ENCODE results near the gene HNRNPCL1. TPM values are rescaled to one million over a fixed set of nuclear protein-coding genes. Genes with fewer than 3 reads are reported as not detected.

The HNRNPCL1 gene
- total and polyA plus RNA-seq, 2 of the 4 experiments (the other 2 are of a cell fraction), result not detected

DNA sequence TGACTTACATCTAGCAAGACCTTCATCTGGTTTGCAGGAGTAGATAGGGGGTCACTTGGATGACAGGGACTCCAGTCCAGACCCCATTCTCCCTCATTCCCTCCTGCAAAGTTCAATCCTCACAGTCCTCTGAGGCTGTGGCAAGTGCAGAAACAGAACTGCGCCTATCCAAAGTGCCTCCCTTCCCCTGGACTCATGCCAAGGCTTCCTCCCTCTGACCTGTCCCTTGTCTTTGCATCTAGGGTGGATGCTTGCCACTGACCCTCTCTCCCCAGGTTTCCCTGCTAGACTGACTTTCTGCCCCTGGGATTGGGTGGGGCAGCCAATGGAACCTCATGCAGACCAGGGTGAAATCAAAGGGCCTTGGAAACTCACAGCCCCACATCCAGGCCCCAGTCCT lies 38.6 kb downstream of the HNRNPCL1 start:
- H4K91ac ChIP-seq (ENCODE audit: insufficient read depth, low read depth, low read length), result no peak overlapping the region
- H3K18ac ChIP-seq (ENCODE audit: low read depth, low read length), result no peak overlapping the region
- no peak overlapping the region for H3K4me2 ChIP-seq (ENCODE audit: low read depth, low read length)
- no peaks in the 10 kb centered on the region for H3K4me1 ChIP-seq (ENCODE audit: control insufficient read depth, insufficient read depth, low read length)
- no peak for DNase-seq
- H2BK120ac ChIP-seq (ENCODE audit: low read depth, low read length), result no peak overlapping the region
- TF ChIP-seq MXI1 (IDR thresholded peaks at IDR 0.05; ENCODE audit: borderline replicate concordance, low read depth, low read length), result no peak
- TF ChIP-seq, protein P1, sequence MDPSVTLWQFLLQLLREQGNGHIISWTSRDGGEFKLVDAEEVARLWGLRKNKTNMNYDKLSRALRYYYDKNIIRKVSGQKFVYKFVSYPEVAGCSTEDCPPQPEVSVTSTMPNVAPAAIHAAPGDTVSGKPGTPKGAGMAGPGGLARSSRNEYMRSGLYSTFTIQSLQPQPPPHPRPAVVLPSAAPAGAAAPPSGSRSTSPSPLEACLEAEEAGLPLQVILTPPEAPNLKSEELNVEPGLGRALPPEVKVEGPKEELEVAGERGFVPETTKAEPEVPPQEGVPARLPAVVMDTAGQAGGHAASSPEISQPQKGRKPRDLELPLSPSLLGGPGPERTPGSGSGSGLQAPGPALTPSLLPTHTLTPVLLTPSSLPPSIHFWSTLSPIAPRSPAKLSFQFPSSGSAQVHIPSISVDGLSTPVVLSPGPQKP (IDR thresholded peaks at IDR 0.05; ENCODE audit: borderline replicate concordance, low read depth, low read length), result no peak
- H3K56ac ChIP-seq (ENCODE audit: extremely low read depth, insufficient read depth, low read length), result no peak overlapping the region
- no peak overlapping the region for H4K8ac ChIP-seq (ENCODE audit: low read depth in 2 of 2, low read length in 2 of 2)
- no peak overlapping the region for H3K27ac ChIP-seq (ENCODE audit: insufficient read depth, low read length)
- intact Hi-C loops (cut with micrococcal nuclease) (no loop called here), dilution Hi-C loops (cut with HindIII; ENCODE audit: low sequenced_read_pairs, unreplicated experiment) (no loop called here), in situ Hi-C loops (cut with MboI; ENCODE audit: low sequenced_read_pairs) (no loop called here)
- H3K9ac ChIP-seq (ENCODE audit: low read depth, low read length), result no peak overlapping the region
- no peak overlapping the region for H2BK5ac ChIP-seq (ENCODE audit: low read depth, low read length, poor library complexity, severe bottlenecking)
- H3K36me3 ChIP-seq (ENCODE audit: control insufficient read depth, insufficient read depth, low read length), result no peaks in the 10 kb centered on the region
- H2AK5ac ChIP-seq (ENCODE audit: low read depth, low read length), result no peak overlapping the region
- no peaks in the 10 kb centered on the region for H4K20me1 ChIP-seq (ENCODE audit: insufficient read depth, low read length)
- ChIA-PET POLR2A (ENCODE audit: unreplicated experiment) (no interaction called here), CTCF (no interaction called here)
- H3K27me3 ChIP-seq (ENCODE audit: control insufficient read depth, insufficient read depth, low read length), result no peaks in the 10 kb centered on the region
- no peak overlapping the region for H2AFZ ChIP-seq (replicated peaks; ENCODE audit: low read length, poor library complexity)
- no peak overlapping the region for H4K5ac ChIP-seq (ENCODE audit: low read depth, low read length)
- no peak overlapping the region for H2BK20ac ChIP-seq (ENCODE audit: low read depth, low read length)
- H3K9me1 ChIP-seq (ENCODE audit: insufficient read depth, low read length), result no peaks in the 10 kb centered on the region
- H3K9me3 ChIP-seq (ENCODE audit: control insufficient read depth, insufficient read depth, low read length), result peaks cover 21% of the 10 kb centered on the region
- no peak overlapping the region for H3K14ac ChIP-seq (replicated peaks; ENCODE audit: low read depth, low read length)
- no peak for ATAC-seq (ENCODE audit: low read depth)
- H2BK15ac ChIP-seq (ENCODE audit: low read depth, low read length), result no peak overlapping the region
- 57% methylated on average over 1 of the region's 1 CpG; no CpG with 5 or more reads in 1 of the 2 experiments for WGBS, 2 experiments (ENCODE audit: extremely low coverage in 2 of 2, insufficient read length in 1 of 2)
- no peak overlapping the region for H3K4ac ChIP-seq (ENCODE audit: low read depth, low read length)
- no peak overlapping the region for H2AK9ac ChIP-seq (replicated peaks; ENCODE audit: low read depth, low read length, poor library complexity)
- no peak overlapping the region for H3K4me3 ChIP-seq (ENCODE audit: insufficient read depth, low read depth, low read length)
- BruUV-seq (replicated peaks), result no TSS peak
- H3K23ac ChIP-seq (ENCODE audit: low read depth, low read length), result no peak overlapping the region
- H3K79me1 ChIP-seq (ENCODE audit: low read depth in 1 of 2, low read length in 2 of 2), result no peaks in the 10 kb centered on the region

Measured in IMR-90 (cell line).